PC-9 (cell line): ENCODE measurements around the gene CHKA. TPM values are rescaled to one million over a fixed set of nuclear protein-coding genes. Genes with fewer than 3 reads are reported as not detected.
A peak's percentile ranks its signal among the peaks of the same experiment; 100 is the strongest.

Experiments used
- BruUV-seq: library from RNA; stranded (reverse); fragments of 400-500 nt; replicated peaks from 2 replicates; lab custom pipeline; 2021; lab: Mats Ljungman, UMichigan
- CTCF ChIA-PET: fragments of 300-600 bp; sonication (Branson Sonifier 250); formaldehyde crosslinking; loops from one replicate; lab custom pipeline; 2022; ENCODE audit warnings: antibody characterized with exemption; lab: Charles Lee
- POLR2A ChIA-PET: fragments of 300-600 bp; sonication (Branson Sonifier 250); formaldehyde crosslinking; loops from one replicate; lab custom pipeline; 2022; ENCODE audit warnings: antibody characterized with exemption; ENCODE audit not compliant: unreplicated experiment; lab: Charles Lee
- DNase-seq, 2 experiments: peaks; one replicate each; pipeline versions ENCODE4 v3.0.0 to v3.0.0-alpha.2; 2015 to 2022; ENCODE audit warnings: mixed read lengths in 1 of 2
- H2AFZ ChIP-seq: fragments of 200-600 bp; sonication (generic); 2 replicates; pipeline ENCODE4 v1.8.1; 2017; ENCODE audit warnings: antibody characterized with exemption
- H3F3A ChIP-seq: fragments of 200-600 bp; sonication (generic); 2 replicates; pipeline ENCODE4 v1.8.1; 2017; ENCODE audit warnings: antibody characterized with exemption, mild to moderate bottlenecking, low read depth; ENCODE audit not compliant: insufficient read depth
- H3K27ac ChIP-seq: fragments of 200-600 bp; sonication (generic); 2 replicates; pipeline ENCODE4 v1.6.1; 2016; ENCODE audit warnings: mixed run types
- H3K27me3 ChIP-seq: fragments of 200-600 bp; sonication (generic); 2 replicates; pipeline ENCODE4 v1.6.1; 2016; ENCODE audit warnings: low read depth, mixed run types; ENCODE audit not compliant: insufficient read depth
- H3K36me3 ChIP-seq: fragments of 200-600 bp; sonication (generic); 2 replicates; pipeline ENCODE4 v1.6.1; 2016; ENCODE audit warnings: low read depth, mixed run types
- H3K4me1 ChIP-seq: fragments of 200-600 bp; sonication (generic); replicated peaks from 2 replicates; pipeline ENCODE4 v1.6.1; 2016; ENCODE audit warnings: mixed run types; ENCODE audit not compliant: insufficient read depth
- H3K4me2 ChIP-seq: fragments of 200-600 bp; sonication (generic); 2 replicates; pipeline ENCODE4 v1.6.1; 2017; ENCODE audit warnings: mixed run types
- H3K4me3 ChIP-seq: fragments of 200-600 bp; sonication (generic); 2 replicates; pipeline ENCODE4 v1.6.1; 2016; ENCODE audit warnings: mixed run types
- H3K79me2 ChIP-seq: fragments of 200-600 bp; sonication (generic); 2 replicates; pipeline ENCODE4 v1.6.1; 2017; ENCODE audit warnings: low read depth, mixed run types
- H3K9me2 ChIP-seq: fragments of 200-600 bp; sonication (generic); 2 replicates; pipeline ENCODE4 v1.8.1; 2017; ENCODE audit warnings: mild to moderate bottlenecking; ENCODE audit not compliant: insufficient read depth
- H3K9me3 ChIP-seq: fragments of 200-600 bp; sonication (generic); 2 replicates; pipeline ENCODE4 v1.8.1; 2016; ENCODE audit warnings: low read depth; ENCODE audit not compliant: insufficient read depth
- H4K20me1 ChIP-seq: fragments of 200-600 bp; sonication (generic); 2 replicates; pipeline ENCODE4 v1.8.1; 2017; ENCODE audit not compliant: insufficient read depth
- EZH2 ChIP-seq: fragments of 200-600 bp; sonication (generic); IDR thresholded peaks from 2 replicates; pipeline ENCODE4 v1.8.0; 2017; ENCODE audit warnings: antibody characterized with exemption, low read depth
- intact Hi-C: fragments of 100-400 bp; cut with micrococcal nuclease; formaldehyde crosslinking; loops from one replicate; pipeline ENCODE4 v1.10.0; 2022; ENCODE audit not compliant: unreplicated experiment
- total RNA-seq: library from RNA; stranded (reverse); gene quantifications from 2 replicates; pipeline ENCODE4 v1.2.3, GENCODE V29; 2021
- TF ChIP-seq, protein P1 (sequence below): fragments of 200-600 bp; sonication (generic); conservative IDR thresholded peaks from 2 replicates; pipeline ENCODE4 v1.6.1; 2017; ENCODE audit warnings: mixed run types, antibody characterized with exemption, mild to moderate bottlenecking, moderate library complexity

Gene CHKA
- total RNA-seq, 1 experiment from 2014 or later = 90.5 TPM

DNA sequence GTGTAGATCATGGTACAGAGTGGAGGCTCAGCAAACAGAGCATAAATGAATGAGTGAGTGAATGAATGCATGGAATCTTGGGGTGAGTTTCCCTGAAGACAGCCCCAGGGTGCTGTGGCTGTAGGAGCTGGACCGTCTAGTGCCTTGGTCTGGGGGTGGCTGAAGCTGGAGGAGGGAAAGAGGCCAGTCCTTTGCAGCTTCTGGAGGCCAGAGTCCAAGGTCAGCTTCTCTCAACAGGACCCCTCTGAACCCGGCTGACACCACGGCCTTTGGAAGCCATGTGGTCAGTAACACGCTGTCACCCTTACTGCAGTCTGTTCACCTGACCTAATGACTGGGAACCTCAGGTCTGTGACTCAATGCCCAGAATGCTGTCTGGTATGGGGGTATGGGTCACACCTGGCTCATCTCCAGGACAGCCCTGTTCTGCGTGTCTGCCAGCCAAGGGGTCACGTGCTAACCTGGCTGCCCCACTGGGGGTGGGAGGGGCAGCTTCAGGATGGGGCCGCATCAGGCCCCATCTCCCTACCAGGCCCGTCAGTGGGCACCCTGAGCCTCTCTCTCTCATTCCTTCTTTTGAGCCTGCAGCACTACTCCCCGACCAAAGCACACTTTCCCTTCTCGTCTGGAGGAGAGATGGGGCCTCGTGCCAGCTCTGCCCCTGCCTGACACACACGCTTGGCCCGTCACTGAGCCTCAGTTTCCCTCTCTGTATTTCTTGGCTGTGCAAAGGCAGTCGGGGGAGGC is 24.1 kb upstream of the CHKA start:
- no peaks in the 10 kb centered on the region for H3K36me3 ChIP-seq
- no peaks in the 10 kb centered on the region for H3K27me3 ChIP-seq
- peak overlapping the region; percentile 41 for H3K4me2 ChIP-seq
- H3K4me3 ChIP-seq = no peak overlapping the region
- DNase-seq = peak; percentile 93 to 95
- BruUV-seq = no TSS peak
- peaks cover 44% of the 10 kb centered on the region for H3F3A ChIP-seq
- intact Hi-C loops = loop anchor here (5.0 kb wide), 2 partner anchors 103 to 133 kb away; partner anchors contain the start of gene ALDH3B1
- peak overlapping the region; percentile 91 for H3K27ac ChIP-seq
- no peaks in the 10 kb centered on the region for H4K20me1 ChIP-seq
- ChIA-PET POLR2A (interaction anchor here (0.6 to 2.2 kb wide), 3 partner anchors 18 to 59 kb away, joined by 3 to 68 read pairs (median 8); no protein-coding TSS in a partner anchor), CTCF (no interaction called here)
- peaks cover 67% of the 10 kb centered on the region for H3K4me1 ChIP-seq
- no peaks in the 10 kb centered on the region for H3K79me2 ChIP-seq
- H2AFZ ChIP-seq = no peak overlapping the region
- no peak for TF ChIP-seq EZH2
- TF ChIP-seq, protein P1, sequence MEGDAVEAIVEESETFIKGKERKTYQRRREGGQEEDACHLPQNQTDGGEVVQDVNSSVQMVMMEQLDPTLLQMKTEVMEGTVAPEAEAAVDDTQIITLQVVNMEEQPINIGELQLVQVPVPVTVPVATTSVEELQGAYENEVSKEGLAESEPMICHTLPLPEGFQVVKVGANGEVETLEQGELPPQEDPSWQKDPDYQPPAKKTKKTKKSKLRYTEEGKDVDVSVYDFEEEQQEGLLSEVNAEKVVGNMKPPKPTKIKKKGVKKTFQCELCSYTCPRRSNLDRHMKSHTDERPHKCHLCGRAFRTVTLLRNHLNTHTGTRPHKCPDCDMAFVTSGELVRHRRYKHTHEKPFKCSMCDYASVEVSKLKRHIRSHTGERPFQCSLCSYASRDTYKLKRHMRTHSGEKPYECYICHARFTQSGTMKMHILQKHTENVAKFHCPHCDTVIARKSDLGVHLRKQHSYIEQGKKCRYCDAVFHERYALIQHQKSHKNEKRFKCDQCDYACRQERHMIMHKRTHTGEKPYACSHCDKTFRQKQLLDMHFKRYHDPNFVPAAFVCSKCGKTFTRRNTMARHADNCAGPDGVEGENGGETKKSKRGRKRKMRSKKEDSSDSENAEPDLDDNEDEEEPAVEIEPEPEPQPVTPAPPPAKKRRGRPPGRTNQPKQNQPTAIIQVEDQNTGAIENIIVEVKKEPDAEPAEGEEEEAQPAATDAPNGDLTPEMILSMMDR = no peak
- H3K9me2 ChIP-seq = no peaks in the 10 kb centered on the region
- no peaks in the 10 kb centered on the region for H3K9me3 ChIP-seq

DNA sequence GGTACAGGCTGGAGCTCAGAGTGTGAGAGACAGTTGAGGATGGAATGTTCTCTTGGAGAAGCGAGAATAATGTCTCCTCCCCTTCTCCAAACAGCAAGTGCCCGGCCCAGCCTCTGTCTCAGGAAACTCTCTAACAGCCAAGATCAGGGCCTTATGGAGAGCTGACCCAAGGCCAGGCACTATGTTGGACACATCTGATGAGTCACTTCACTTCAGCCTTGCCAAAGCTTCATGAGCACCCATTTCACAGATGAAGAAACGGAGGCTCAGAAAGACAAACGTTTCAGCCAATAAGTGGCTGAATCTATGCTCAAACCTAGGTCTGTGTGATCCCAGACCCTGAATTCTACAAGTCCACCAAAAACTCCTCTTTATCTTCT is 22.1 kb upstream of the CHKA start:
- H3F3A ChIP-seq = peaks cover 29% of the 10 kb centered on the region
- intact Hi-C loops = no loop called here
- ChIA-PET CTCF (interaction anchor here (0.5 kb wide), 1 partner anchor 100 kb away, joined by 3 read pairs; no protein-coding TSS in a partner anchor), POLR2A (interaction anchor here (0.6 kb wide), 1 partner anchor 21 kb away, joined by 4 read pairs; no protein-coding TSS in a partner anchor)
- H3K4me2 ChIP-seq = no peak overlapping the region
- H3K4me1 ChIP-seq = peaks cover 49% of the 10 kb centered on the region
- no peak overlapping the region for H3K27ac ChIP-seq
- no peaks in the 10 kb centered on the region for H3K36me3 ChIP-seq
- H3K4me3 ChIP-seq = no peak overlapping the region
- BruUV-seq = no TSS peak
- TF ChIP-seq, protein P1 = no peak
- TF ChIP-seq EZH2 = no peak
- H3K27me3 ChIP-seq = no peaks in the 10 kb centered on the region
- H3K9me2 ChIP-seq = no peaks in the 10 kb centered on the region
- peak in 1 of 2 experiments; percentile 28 for DNase-seq
- H4K20me1 ChIP-seq = no peaks in the 10 kb centered on the region
- no peaks in the 10 kb centered on the region for H3K9me3 ChIP-seq
- H2AFZ ChIP-seq = no peak overlapping the region
- no peaks in the 10 kb centered on the region for H3K79me2 ChIP-seq

GRCh38 chr11:68142441-68143309 is 21.5 kb upstream of the CHKA start:
- BruUV-seq = TSS peak; percentile 48
- no peak overlapping the region for H3K27ac ChIP-seq

More at GRCh38 chr11:68142441-68143309, 21.5 kb upstream of the CHKA start:
- no peak overlapping the region for H3K4me3 ChIP-seq
- POLR2A ChIA-PET = interaction anchor here (0.5 kb wide), 1 partner anchor 70 kb away, joined by 9 read pairs; no protein-coding TSS in a partner anchor
- H3K36me3 ChIP-seq = no peaks in the 10 kb centered on the region
- DNase-seq = peak in 1 of 2 experiments; percentile 16
- H3K9me3 ChIP-seq = no peaks in the 10 kb centered on the region
- H3K79me2 ChIP-seq = no peaks in the 10 kb centered on the region
- CTCF ChIA-PET = interaction anchor here (0.5 kb wide), 1 partner anchor 99 kb away, joined by 3 read pairs; no protein-coding TSS in a partner anchor
- peaks cover 43% of the 10 kb centered on the region for H3K4me1 ChIP-seq
- H2AFZ ChIP-seq = no peak overlapping the region
- no peaks in the 10 kb centered on the region for H3K9me2 ChIP-seq
- no peak overlapping the region for H3K4me2 ChIP-seq
- intact Hi-C loops = no loop called here
- H4K20me1 ChIP-seq = no peaks in the 10 kb centered on the region
- TF ChIP-seq EZH2 = no peak
- TF ChIP-seq, protein P1 = no peak
- no peaks in the 10 kb centered on the region for H3K27me3 ChIP-seq
- peaks cover 24% of the 10 kb centered on the region for H3F3A ChIP-seq
